IPS-NIHi7 (cell line): ENCODE data around the gene GJD4.

Experiments used
- DNase-seq: peaks from one replicate; pipeline ENCODE4 v3.0.0; 2012; ENCODE audit warnings: mixed read lengths; ENCODE audit errors: extremely low spot score

Gene GJD4

GRCh38 chr10:35579116-35579515 lies 26.0 kb upstream of the GJD4 start:
- no peak for DNase-seq

GRCh38 chr10:35579726-35580422 lies 25.3 kb upstream of the GJD4 start:
- DNase-seq = no peak

GRCh38 chr10:35580423-35580770 lies 24.7 kb upstream of the GJD4 start:
- no peak for DNase-seq

GRCh38 chr10:35581655-35582054 lies 23.5 kb upstream of the GJD4 start:
- DNase-seq = no peak

GRCh38 chr10:35584946-35585345 lies 20.2 kb upstream of the GJD4 start:
- DNase-seq = no peak

GRCh38 chr10:35585356-35585755 lies 19.8 kb upstream of the GJD4 start:
- DNase-seq = no peak

- no peak for DNase-seq
Measured at GRCh38 chr10:35585903-35586535, 19.1 kb upstream of the GJD4 start.

- no peak for DNase-seq
Measured at GRCh38 chr10:35588836-35589235, 16.3 kb upstream of the GJD4 start.

- DNase-seq = no peak
Measured at GRCh38 chr10:35592441-35592840, 12.7 kb upstream of the GJD4 start.

GRCh38 chr10:35594115-35595079 lies 10.7 kb upstream of the GJD4 start:
- peak; percentile 53 for DNase-seq

- no peak for DNase-seq
Measured at GRCh38 chr10:35595106-35595505, 10.0 kb upstream of the GJD4 start.

GRCh38 chr10:35598379-35598778 lies 6.8 kb upstream of the GJD4 start:
- peak; percentile 34 for DNase-seq

- DNase-seq = no peak
Measured at GRCh38 chr10:35600193-35600592, 4.9 kb upstream of the GJD4 start.

GRCh38 chr10:35606430-35606829 lies 1.3 kb downstream of the GJD4 start:
- DNase-seq = no peak

GRCh38 chr10:35607475-35608327 lies 2.6 kb downstream of the GJD4 start:
- DNase-seq = peak; percentile 15

- no peak for DNase-seq
Measured at GRCh38 chr10:35608328-35608672, 3.2 kb downstream of the GJD4 start.

GRCh38 chr10:35611750-35612149 lies 6.6 kb downstream of the GJD4 start:
- peak; percentile 39 for DNase-seq

- no peak for DNase-seq
Measured at GRCh38 chr10:35612385-35613106, 7.4 kb downstream of the GJD4 start.

GRCh38 chr10:35613107-35613440 lies 7.9 kb downstream of the GJD4 start:
- DNase-seq = no peak

- no peak for DNase-seq
Measured at GRCh38 chr10:35613597-35614226, 8.6 kb downstream of the GJD4 start.

GRCh38 chr10:35614312-35614711 lies 9.2 kb downstream of the GJD4 start:
- no peak for DNase-seq
